ENCODE data around the gene NAA80. TPM values are rescaled to one million over a fixed set of nuclear protein-coding genes. Genes with fewer than 3 reads are reported as not detected.

NAA80 gene
- total RNA-seq, 6 experiments from 2014 or later = 8.5 to 13.4 (median 10.7) TPM

GRCh38 chr3:50269977-50270413 lies 29.2 kb downstream of the NAA80 start:
- Mint-ChIP-seq H3K27me3 (ENCODE audit: insufficient read depth) (peaks cover 10% of the 10 kb centered on the region), H3K9me3 (no peaks in the 10 kb centered on the region), H3K4me1 (ENCODE audit: low read depth) (peaks cover 69% of the 10 kb centered on the region), H3K4me3 (peak overlapping the region; percentile 85), H3K36me3 (ENCODE audit: low read depth) (no peaks in the 10 kb centered on the region), H3K27ac (peak overlapping the region; percentile 84)
- TF ChIP-seq CTCF (IDR thresholded peaks at IDR 0.05) = no peak
- DNase-seq = peak; percentile 63

GRCh38 chr3:50269460-50269859 lies 29.7 kb downstream of the NAA80 start:
- Mint-ChIP-seq H3K9me3 (no peaks in the 10 kb centered on the region), H3K36me3 (ENCODE audit: low read depth) (no peaks in the 10 kb centered on the region), H3K27ac (peak overlapping the region; percentile 84), H3K4me1 (ENCODE audit: low read depth) (peaks cover 73% of the 10 kb centered on the region), H3K27me3 (ENCODE audit: insufficient read depth) (peaks cover 10% of the 10 kb centered on the region), H3K4me3 (peak overlapping the region; percentile 85)
- TF ChIP-seq CTCF (IDR thresholded peaks at IDR 0.05) = no peak
- no peak for DNase-seq

- peaks cover 73% of the 10 kb centered on the region for H3K4me1 Mint-ChIP-seq (ENCODE audit: low read depth)
- H3K36me3 Mint-ChIP-seq (ENCODE audit: low read depth) = no peaks in the 10 kb centered on the region
- DNase-seq = peak; percentile 64
- TF ChIP-seq CTCF (IDR thresholded peaks at IDR 0.05) = no peak
- H3K9me3 Mint-ChIP-seq = no peaks in the 10 kb centered on the region
- H3K27ac Mint-ChIP-seq = peak within 1 kb of the TSS; percentile 84
- H3K4me3 Mint-ChIP-seq = peak within 1 kb of the TSS; percentile 85
- peaks cover 10% of the 10 kb centered on the region for H3K27me3 Mint-ChIP-seq (ENCODE audit: insufficient read depth)
These were observed 30.3 kb downstream of the NAA80 start, which contains the start of gene SEMA3B for GRCh38 chr3:50268703-50269451. SEMA3B (plus strand) TSS chr3:50269147; CDS start chr3:50269241, 94 bp downstream.

GRCh38 chr3:50268276-50268675 lies 30.9 kb downstream of the NAA80 start:
- Mint-ChIP-seq H3K27me3 (ENCODE audit: insufficient read depth) (peaks cover 10% of the 10 kb centered on the region), H3K4me1 (ENCODE audit: low read depth) (peaks cover 79% of the 10 kb centered on the region), H3K27ac (peak overlapping the region; percentile 84), H3K36me3 (ENCODE audit: low read depth) (no peaks in the 10 kb centered on the region), H3K4me3 (peak overlapping the region; percentile 39), H3K9me3 (no peaks in the 10 kb centered on the region)
- no peak for TF ChIP-seq CTCF (IDR thresholded peaks at IDR 0.05)
- DNase-seq = no peak

DNA sequence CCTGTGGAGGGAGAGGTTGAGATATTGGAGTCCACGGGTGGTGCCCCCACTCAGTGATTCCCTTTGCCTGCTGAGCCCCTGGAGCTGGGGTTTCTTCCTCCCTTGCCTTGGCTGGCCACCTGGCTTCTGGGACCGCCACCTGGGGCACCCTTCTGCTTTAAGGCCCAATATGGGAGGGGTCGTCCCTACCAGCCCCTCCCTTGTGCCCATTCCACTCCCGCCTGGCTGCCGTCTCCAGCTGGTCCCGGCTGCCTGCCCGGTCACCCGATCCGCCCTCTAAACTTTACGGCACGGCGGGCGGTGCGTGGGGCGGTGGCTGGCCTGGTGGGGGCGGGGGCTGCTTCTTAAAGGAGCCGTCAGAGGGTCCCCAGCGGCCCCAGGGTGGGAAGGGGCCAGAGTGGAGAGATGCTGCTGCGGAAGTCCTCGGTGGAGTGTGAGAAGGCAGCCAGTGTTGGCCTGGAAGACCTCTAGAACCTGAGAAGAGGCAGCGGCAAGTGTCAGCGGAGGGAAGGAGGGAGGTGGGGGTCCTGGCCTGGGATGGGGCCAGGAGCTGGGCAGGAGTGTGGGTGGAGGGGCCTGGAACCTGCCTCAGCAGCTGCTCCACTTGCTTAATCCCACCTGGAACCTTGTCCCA lies 31.8 kb downstream of the NAA80 start:
- Mint-ChIP-seq H3K36me3 (ENCODE audit: low read depth) (no peaks in the 10 kb centered on the region), H3K27me3 (ENCODE audit: insufficient read depth) (peaks cover 10% of the 10 kb centered on the region), H3K27ac (peak overlapping the region; percentile 46; the same call in 1 of the 2 replicates), H3K4me1 (ENCODE audit: low read depth) (peaks cover 78% of the 10 kb centered on the region), H3K9me3 (no peaks in the 10 kb centered on the region), H3K4me3 (peak overlapping the region; percentile 65)
- no peak for TF ChIP-seq CTCF (IDR thresholded peaks at IDR 0.05)
- no peak for DNase-seq

Measured in HFFc6 (cell line).